ENCODE results near the gene LRRC4C.

GRCh38 chr11:40867991-40868632 lies 591.3 kb downstream of the LRRC4C start:
- TF ChIP-seq CTCF (IDR thresholded peaks at IDR 0.05) (no peak), POLR2AphosphoS5 (IDR thresholded peaks at IDR 0.05) (no peak), POLR2A (IDR thresholded peaks at IDR 0.05) (no peak), EP300 (IDR thresholded peaks at IDR 0.05) (no peak)
